Kidney (tissue), 14 donors: Measurements from ENCODE around the gene SRRM5. TPM values are rescaled to one million over a fixed set of nuclear protein-coding genes. Genes with fewer than 3 reads are reported as not detected.
A peak's percentile ranks its signal among the peaks of the same experiment; 100 is the strongest.

Experiments
- DNase-seq, 5 donors: peaks; one replicate each; pipeline ENCODE4 v3.0.0-alpha.2; 2013 to 2020
- FAIRE-seq: peaks from 2 replicates; lab custom pipeline; 2012; peaks lifted over from hg19 to GRCh38; lab: Jason Lieb, UNC
- H3K27ac ChIP-seq, 2 donors: one replicate each; pipeline ENCODE4 v1.7.0; 2013; ENCODE audit warnings: low read depth in 2 of 2, low read length in 2 of 2, inconsistent platforms in 1 of 2
- H3K27me3 ChIP-seq: one replicate; pipeline ENCODE4 v1.7.1; 2013; ENCODE audit warnings: low read length, inconsistent platforms; ENCODE audit not compliant: control insufficient read depth, insufficient read depth
- H3K36me3 ChIP-seq, 3 donors: one replicate each; pipeline versions ENCODE4 v1.7.0 to v1.7.1; 2013; ENCODE audit warnings: low read length in 3 of 3, control low read depth in 1 of 3, inconsistent platforms in 1 of 3; ENCODE audit not compliant: insufficient read depth in 3 of 3, control insufficient read depth in 2 of 3
- H3K4me1 ChIP-seq, 3 donors: one replicate each; pipeline versions ENCODE4 v1.7.0 to v1.7.1; 2013; ENCODE audit warnings: low read length in 3 of 3, inconsistent platforms in 1 of 3, low read depth in 1 of 3; ENCODE audit not compliant: control insufficient read depth in 2 of 3, insufficient read depth in 2 of 3
- H3K4me3 ChIP-seq, 3 donors: one replicate each; pipeline versions ENCODE4 v1.7.0 to v1.8.1; 2013; ENCODE audit warnings: low read length in 3 of 3, control low read depth in 1 of 3, inconsistent platforms in 1 of 3
- H3K9ac ChIP-seq, 3 donors: one replicate each; pipeline versions ENCODE4 v1.7.0 to v1.7.1; 2013; ENCODE audit warnings: low read length in 3 of 3, control low read depth in 1 of 3, inconsistent platforms in 1 of 3
- H3K9me3 ChIP-seq, 3 donors: one replicate each; pipeline versions ENCODE4 v1.7.0 to v1.7.1; 2013; ENCODE audit warnings: low read length in 3 of 3, control low read depth in 1 of 3, inconsistent platforms in 1 of 3; ENCODE audit not compliant: control insufficient read depth in 2 of 3, insufficient read depth in 1 of 3
- intact Hi-C: fragments of 100-400 bp; cut with DNase I; formaldehyde crosslinking; loops from one replicate; pipeline ENCODE4 v1.11.1; 2022
- polyA plus RNA-seq: library from polyadenylated mRNA; stranded (reverse); fragments of 350-450 nt; fragmentation: Illumina TruSeq; extraction: RNeasy Lipid Tissue Mini Kit (QIAGEN cat#74804); gene quantifications from one replicate; pipeline ENCODE4 v1.2.3, GENCODE V29; 2014; ENCODE audit warnings: low read depth, low replicate concordance; ENCODE audit not compliant: insufficient read depth
- total RNA-seq: library from RNA; stranded (reverse); fragmentation: NEBNext Ultra II Directional; extraction: Animal tissue kit (Norgen Biotek cat#: 25700); gene quantifications from one replicate; pipeline ENCODE4 v1.2.1, GENCODE V29; 2021
- TF ChIP-seq, protein P1 (sequence below): IDR thresholded peaks from 3 replicates; pipeline ENCODE4 v1.5.1; 2012; ENCODE audit warnings: mild to moderate bottlenecking, moderate library complexity, borderline replicate concordance; ENCODE audit not compliant: insufficient read depth; ENCODE audit errors: extremely low read depth
- donor health status: control.
- donor health status: control.
- donor health status: control.
- donor health status: control.
- donor health status: control.
- donor health status: DM: yes; HTN: yes; CAD: no.
- donor health status: Normal renal cell carcinoma (clear cell type).

SRRM5 gene
- total and polyA plus RNA-seq, 2 donors from 2014 or later, result 0.22 to 0.28 TPM

DNA sequence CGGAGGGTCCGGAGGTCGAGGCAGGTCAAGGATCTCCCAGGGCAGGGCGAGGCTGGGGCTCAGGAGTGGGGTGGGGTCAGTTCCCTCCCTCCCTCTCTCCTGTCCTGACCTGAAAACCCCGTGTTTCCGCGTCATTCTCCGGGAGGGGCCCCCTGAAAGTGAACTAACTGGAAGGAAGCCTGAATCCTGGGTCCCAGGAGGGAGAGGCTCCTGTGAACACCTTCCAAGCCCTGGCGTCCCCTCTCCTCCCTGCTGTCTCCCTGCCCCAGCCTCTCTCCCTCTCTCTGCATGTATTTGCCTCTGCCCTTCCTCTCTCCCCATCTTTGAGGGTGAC, 28.5 kb downstream of the SRRM5 start:
- no peaks in the 10 kb centered on the region for H3K36me3 ChIP-seq
- no peaks in the 10 kb centered on the region for H3K9me3 ChIP-seq
- no peak overlapping the region for H3K27ac ChIP-seq
- peak overlapping the region; percentile 50 to 55 (median 53) for H3K4me3 ChIP-seq
- DNase-seq (no peak), FAIRE-seq (no peak)
- peaks cover 0 to 8% (median 0%) of the 10 kb centered on the region in 3 donors for H3K4me1 ChIP-seq
- TF ChIP-seq, protein P1, sequence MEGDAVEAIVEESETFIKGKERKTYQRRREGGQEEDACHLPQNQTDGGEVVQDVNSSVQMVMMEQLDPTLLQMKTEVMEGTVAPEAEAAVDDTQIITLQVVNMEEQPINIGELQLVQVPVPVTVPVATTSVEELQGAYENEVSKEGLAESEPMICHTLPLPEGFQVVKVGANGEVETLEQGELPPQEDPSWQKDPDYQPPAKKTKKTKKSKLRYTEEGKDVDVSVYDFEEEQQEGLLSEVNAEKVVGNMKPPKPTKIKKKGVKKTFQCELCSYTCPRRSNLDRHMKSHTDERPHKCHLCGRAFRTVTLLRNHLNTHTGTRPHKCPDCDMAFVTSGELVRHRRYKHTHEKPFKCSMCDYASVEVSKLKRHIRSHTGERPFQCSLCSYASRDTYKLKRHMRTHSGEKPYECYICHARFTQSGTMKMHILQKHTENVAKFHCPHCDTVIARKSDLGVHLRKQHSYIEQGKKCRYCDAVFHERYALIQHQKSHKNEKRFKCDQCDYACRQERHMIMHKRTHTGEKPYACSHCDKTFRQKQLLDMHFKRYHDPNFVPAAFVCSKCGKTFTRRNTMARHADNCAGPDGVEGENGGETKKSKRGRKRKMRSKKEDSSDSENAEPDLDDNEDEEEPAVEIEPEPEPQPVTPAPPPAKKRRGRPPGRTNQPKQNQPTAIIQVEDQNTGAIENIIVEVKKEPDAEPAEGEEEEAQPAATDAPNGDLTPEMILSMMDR, result no peak
- no peaks in the 10 kb centered on the region for H3K27me3 ChIP-seq
- intact Hi-C loops, result no loop called here
- peak overlapping the region in 1 of 3 donors; percentile 19 for H3K9ac ChIP-seq

DNA sequence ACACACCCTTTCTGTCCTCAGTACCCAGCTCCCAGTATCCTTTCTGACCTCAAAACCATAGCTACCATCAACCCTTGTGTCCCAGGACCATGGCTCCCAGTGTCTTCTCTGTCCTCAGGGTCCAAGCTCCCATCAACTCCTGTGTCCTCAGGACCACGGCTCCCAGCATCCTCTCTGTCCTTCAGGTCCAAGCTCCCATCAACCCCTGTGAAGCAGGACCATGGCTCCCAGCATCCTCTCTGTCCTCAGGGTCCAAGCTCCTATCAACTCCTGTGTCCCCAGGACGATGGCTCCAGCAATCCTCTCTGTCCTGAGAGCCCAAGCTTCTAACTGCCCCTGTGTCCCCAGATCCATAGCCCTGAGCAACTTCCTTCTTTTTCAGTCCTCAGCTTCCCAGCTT, 29.4 kb downstream of the SRRM5 start:
- Histone ChIP-seq H3K9ac (no peak overlapping the region), H3K27me3 (no peaks in the 10 kb centered on the region), H3K27ac (no peak overlapping the region), H3K9me3 (no peaks in the 10 kb centered on the region), H3K4me1 (peaks cover 0 to 8% (median 0%) of the 10 kb centered on the region in 3 donors), H3K36me3 (no peaks in the 10 kb centered on the region), H3K4me3 (no peak overlapping the region)
- intact Hi-C loops, result no loop called here
- TF ChIP-seq, protein P1, result no peak
- FAIRE-seq, result no peak
- no peak for DNase-seq

DNA sequence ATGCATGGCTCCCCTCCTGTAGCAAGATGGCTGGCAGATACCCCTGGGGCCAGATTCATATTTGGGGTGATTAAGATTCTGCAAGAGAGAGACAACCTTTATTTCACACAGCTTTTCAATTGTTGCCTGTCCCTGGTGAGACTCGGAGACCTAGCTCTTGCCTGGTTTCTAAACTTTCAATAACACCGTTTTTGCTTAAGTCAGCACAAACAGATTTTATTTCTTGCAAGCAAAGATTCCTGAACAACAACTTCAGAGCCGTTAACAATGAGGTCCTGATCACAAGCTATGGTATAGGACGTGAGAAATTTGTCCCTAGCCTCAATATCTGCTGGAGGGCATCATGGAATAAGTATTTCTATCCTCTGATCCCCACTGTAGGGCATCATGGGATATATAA, 30.6 kb downstream of the SRRM5 start:
- H3K4me3 ChIP-seq, result no peak overlapping the region
- no peak overlapping the region for H3K27ac ChIP-seq
- no peaks in the 10 kb centered on the region for H3K36me3 ChIP-seq
- no peak for DNase-seq
- no peak for FAIRE-seq
- no peaks in the 10 kb centered on the region for H3K27me3 ChIP-seq
- H3K4me1 ChIP-seq, result peaks cover 0 to 8% (median 0%) of the 10 kb centered on the region in 3 donors
- intact Hi-C loops, result no loop called here
- TF ChIP-seq, protein P1, result no peak
- H3K9me3 ChIP-seq, result no peaks in the 10 kb centered on the region
- no peak overlapping the region for H3K9ac ChIP-seq

DNA sequence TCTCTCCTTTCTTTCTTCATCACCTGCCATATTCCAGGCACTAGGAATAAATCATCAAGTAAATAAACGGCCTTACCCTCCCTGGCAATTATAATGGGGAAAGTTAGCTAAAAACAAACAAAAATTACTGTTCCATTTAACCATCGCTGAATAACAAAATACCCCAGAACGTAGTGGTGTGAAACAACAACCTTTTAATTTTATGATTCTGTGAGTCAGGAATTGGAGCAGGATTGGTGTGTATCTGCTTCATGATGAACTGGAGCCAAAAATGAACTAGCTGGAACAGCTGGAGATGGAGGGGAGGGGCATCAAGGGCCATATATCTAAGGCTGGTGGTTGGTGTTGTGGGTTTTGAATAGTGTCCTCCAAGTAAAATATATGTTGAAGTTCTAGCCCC, 31.4 kb downstream of the SRRM5 start:
- H3K36me3 ChIP-seq, result no peaks in the 10 kb centered on the region
- TF ChIP-seq, protein P1, result no peak

More for the DNA sequence above, 31.4 kb downstream of the SRRM5 start:
- DNase-seq (no peak), FAIRE-seq (no peak)
- intact Hi-C loops, result no loop called here
- Histone ChIP-seq H3K9me3 (no peaks in the 10 kb centered on the region), H3K27me3 (no peaks in the 10 kb centered on the region), H3K27ac (no peak overlapping the region), H3K4me1 (peaks cover 0 to 8% (median 0%) of the 10 kb centered on the region in 3 donors), H3K9ac (no peak overlapping the region), H3K4me3 (no peak overlapping the region)
